Right lobe of liver (tissue), 4 donors: ENCODE results near the gene KLHDC10.

Experiments used
- POLR2A ChIP-seq: fragments of 450-650 bp; IDR thresholded peaks from one replicate; pipeline ENCODE4 v1.6.1; 2017; ENCODE audit warnings: antibody characterized with exemption, mild to moderate bottlenecking
- TF ChIP-seq, protein P1 (sequence below), 4 donors: fragments of 200-600 bp in 3 of 4; fragments of 450-650 bp in 1 of 4; IDR thresholded peaks; one replicate each; pipeline versions ENCODE4 v1.5.1 to v1.8.0; 2016 to 2022; ENCODE audit warnings: antibody characterized with exemption in 4 of 4, mild to moderate bottlenecking in 2 of 4
- donor health status: DM: no; HTN: no; CAD: no.
- donor health status: DM: no; HTN: no; CAD: no.
- donor health status: DM: no; HTN: yes; CAD: no.

DNA sequence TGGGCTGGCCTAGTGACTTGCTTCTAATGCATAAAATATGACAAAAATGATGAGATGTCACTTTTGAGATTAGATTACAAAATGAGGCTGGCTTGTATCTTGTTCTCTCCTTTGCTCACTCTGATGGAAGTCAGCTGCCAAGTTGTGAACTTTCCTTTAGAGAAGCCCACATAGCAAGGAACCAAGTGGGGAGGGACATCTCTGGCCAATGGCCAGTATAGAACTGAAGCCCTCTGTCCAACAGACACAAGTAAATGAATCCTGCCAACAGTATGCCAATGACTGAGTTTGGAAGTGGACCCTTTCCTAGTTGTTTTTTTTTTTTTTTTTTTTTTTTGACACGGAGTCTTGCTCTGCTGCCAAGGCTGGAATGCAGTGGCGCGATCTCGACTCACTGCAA lies 22.5 kb upstream of the KLHDC10 start:
- TF ChIP-seq, protein P1, sequence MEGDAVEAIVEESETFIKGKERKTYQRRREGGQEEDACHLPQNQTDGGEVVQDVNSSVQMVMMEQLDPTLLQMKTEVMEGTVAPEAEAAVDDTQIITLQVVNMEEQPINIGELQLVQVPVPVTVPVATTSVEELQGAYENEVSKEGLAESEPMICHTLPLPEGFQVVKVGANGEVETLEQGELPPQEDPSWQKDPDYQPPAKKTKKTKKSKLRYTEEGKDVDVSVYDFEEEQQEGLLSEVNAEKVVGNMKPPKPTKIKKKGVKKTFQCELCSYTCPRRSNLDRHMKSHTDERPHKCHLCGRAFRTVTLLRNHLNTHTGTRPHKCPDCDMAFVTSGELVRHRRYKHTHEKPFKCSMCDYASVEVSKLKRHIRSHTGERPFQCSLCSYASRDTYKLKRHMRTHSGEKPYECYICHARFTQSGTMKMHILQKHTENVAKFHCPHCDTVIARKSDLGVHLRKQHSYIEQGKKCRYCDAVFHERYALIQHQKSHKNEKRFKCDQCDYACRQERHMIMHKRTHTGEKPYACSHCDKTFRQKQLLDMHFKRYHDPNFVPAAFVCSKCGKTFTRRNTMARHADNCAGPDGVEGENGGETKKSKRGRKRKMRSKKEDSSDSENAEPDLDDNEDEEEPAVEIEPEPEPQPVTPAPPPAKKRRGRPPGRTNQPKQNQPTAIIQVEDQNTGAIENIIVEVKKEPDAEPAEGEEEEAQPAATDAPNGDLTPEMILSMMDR (IDR thresholded peaks at IDR 0.05) = no peak
- no peak for TF ChIP-seq POLR2A
